GM23248 (cell line): Measurements from ENCODE around the gene STYK1.

Experiments
- EZH2 ChIP-seq: fragments of 200-600 bp; sonication (generic); IDR thresholded peaks from 2 replicates; pipeline ENCODE4 v1.6.1; 2018; ENCODE audit warnings: antibody characterized with exemption, mild to moderate bottlenecking; ENCODE audit not compliant: insufficient read depth, poor library complexity, severe bottlenecking
- EZH2phosphoT487 ChIP-seq: fragments of 200-600 bp; sonication (generic); IDR thresholded peaks from 2 replicates; pipeline ENCODE4 v1.6.1; 2018; ENCODE audit warnings: antibody characterized with exemption, moderate library complexity, mild to moderate bottlenecking, low read depth; ENCODE audit not compliant: insufficient read depth

DNA sequence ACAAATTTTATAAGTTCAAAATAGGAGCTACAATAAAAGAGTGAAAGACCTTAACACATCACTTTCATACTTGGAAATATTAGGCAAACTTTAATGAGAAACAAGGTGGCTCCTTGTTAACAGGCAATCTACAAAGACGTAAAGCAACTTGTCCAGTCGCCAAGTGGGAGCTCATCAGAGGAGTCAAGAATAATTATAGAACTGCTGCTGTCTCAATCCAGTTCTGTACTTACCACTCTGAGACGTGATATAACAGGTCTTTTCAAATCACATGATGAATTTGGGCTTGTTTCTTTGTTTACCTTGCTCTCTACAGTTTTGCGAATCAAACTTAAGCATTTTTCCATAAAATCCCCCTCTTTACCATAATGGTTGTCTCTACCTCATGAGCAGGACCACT is 45.6 kb upstream of the STYK1 start:
- TF ChIP-seq EZH2phosphoT487 (no peak), EZH2 (no peak)
